RKO (cell line): ENCODE data around the gene MRLN.
A peak's percentile ranks its signal among the peaks of the same experiment; 100 is the strongest.
"Not testable (repeated sequence)": the region's sequence is repeated elsewhere in the genome, so short reads cannot be mapped to it uniquely, and the experiment has no call there.

ENCODE experiments used
- DNase-seq: peaks from one replicate; pipeline ENCODE4 v3.0.0-alpha.2; 2016; ENCODE audit warnings: low spot score

Gene MRLN

GRCh38 chr10:59745163-59745650 lies 8.0 kb downstream of the MRLN start:
- no peak for DNase-seq

GRCh38 chr10:59744762-59745161 lies 8.5 kb downstream of the MRLN start:
- not testable (repeated sequence) for DNase-seq

- DNase-seq, result not testable (repeated sequence)
Observed at GRCh38 chr10:59744156-59744555, 9.1 kb downstream of the MRLN start.

GRCh38 chr10:59741583-59741982 lies 11.7 kb downstream of the MRLN start:
- no peak for DNase-seq

- no peak for DNase-seq
Observed at GRCh38 chr10:59741048-59741447, 12.2 kb downstream of the MRLN start.

- no peak for DNase-seq
Observed at GRCh38 chr10:59736749-59737148, 16.5 kb downstream of the MRLN start.

GRCh38 chr10:59735296-59735695 lies 18.0 kb downstream of the MRLN start:
- DNase-seq, result no peak

GRCh38 chr10:59734014-59734462 lies 19.2 kb downstream of the MRLN start:
- DNase-seq, result no peak

GRCh38 chr10:59733321-59734013 lies 19.8 kb downstream of the MRLN start:
- DNase-seq, result not testable (repeated sequence)

GRCh38 chr10:59732849-59733248 lies 20.4 kb downstream of the MRLN start:
- DNase-seq, result not testable (repeated sequence)

- DNase-seq, result not testable (repeated sequence)
Observed at GRCh38 chr10:59729167-59729566, 24.1 kb downstream of the MRLN start.

GRCh38 chr10:59724098-59724938 lies 28.9 kb downstream of the MRLN start:
- no peak for DNase-seq

GRCh38 chr10:59720377-59720776 lies 32.9 kb downstream of the MRLN start:
- no peak for DNase-seq

- DNase-seq, result no peak
Observed at GRCh38 chr10:59719374-59719773, 33.9 kb downstream of the MRLN start.

GRCh38 chr10:59718257-59718656 lies 35.0 kb downstream of the MRLN start:
- no peak for DNase-seq

- DNase-seq, result no peak
Observed at GRCh38 chr10:59713196-59713821, 39.9 kb downstream of the MRLN start.

- DNase-seq, result no peak
Observed at GRCh38 chr10:59711871-59712494, 41.3 kb downstream of the MRLN start.

- peak; percentile 75 for DNase-seq
Observed at GRCh38 chr10:59709395-59710125, 43.7 kb downstream of the MRLN start, which contains the start of gene SLC16A9. Gene SLC16A9, minus strand, starts transcription at chr10:59709850. Its CDS starts 25,559 bp downstream, at chr10:59684291.

GRCh38 chr10:59708816-59709394 lies 44.4 kb downstream of the MRLN start:
- peak; percentile 48 for DNase-seq

GRCh38 chr10:59706851-59707797 lies 46.1 kb downstream of the MRLN start:
- no peak for DNase-seq
